ENCODE data around the gene OPTN.
"Not testable (repeated sequence)": the region's sequence is repeated elsewhere in the genome, so short reads cannot be mapped to it uniquely, and the experiment has no call there.

OPTN gene

GRCh38 chr10:13099666-13100348, at the start of gene OPTN:
TSS of gene OPTN (plus strand) at chr10:13100163. CDS start at chr10:13109123, 8,960 bp downstream.
- peak; percentile 84 for DNase-seq (ENCODE audit: low read depth)

GRCh38 chr10:13051126-13051694, 48.8 kb upstream of the OPTN start:
- no peak for DNase-seq (ENCODE audit: low read depth)

GRCh38 chr10:13053208-13053607, 46.8 kb upstream of the OPTN start:
- not testable (repeated sequence) for DNase-seq (ENCODE audit: low read depth)

GRCh38 chr10:13053794-13054462, 46.0 kb upstream of the OPTN start:
- DNase-seq (ENCODE audit: low read depth), result no peak

- DNase-seq (ENCODE audit: low read depth), result no peak
Observed at GRCh38 chr10:13054844-13055243, 45.1 kb upstream of the OPTN start.

- DNase-seq (ENCODE audit: low read depth), result no peak
Observed at GRCh38 chr10:13056456-13057077, 43.4 kb upstream of the OPTN start.

- no peak for DNase-seq (ENCODE audit: low read depth)
Observed at GRCh38 chr10:13062803-13063202, 37.2 kb upstream of the OPTN start.

- no peak for DNase-seq (ENCODE audit: low read depth)
Observed at GRCh38 chr10:13066527-13066926, 33.4 kb upstream of the OPTN start.

- DNase-seq (ENCODE audit: low read depth), result no peak
Observed at GRCh38 chr10:13067431-13067830, 32.5 kb upstream of the OPTN start.

- no peak for DNase-seq (ENCODE audit: low read depth)
Observed at GRCh38 chr10:13068071-13068470, 31.9 kb upstream of the OPTN start.

GRCh38 chr10:13068484-13068883, 31.5 kb upstream of the OPTN start:
- no peak for DNase-seq (ENCODE audit: low read depth)

- DNase-seq (ENCODE audit: low read depth), result no peak
Observed at GRCh38 chr10:13072339-13072738, 27.6 kb upstream of the OPTN start.

GRCh38 chr10:13074563-13075451, 25.2 kb upstream of the OPTN start:
- peak; percentile 61 for DNase-seq (ENCODE audit: low read depth)

GRCh38 chr10:13078912-13079775, 20.8 kb upstream of the OPTN start:
- no peak for DNase-seq (ENCODE audit: low read depth)

GRCh38 chr10:13079776-13080050, 20.2 kb upstream of the OPTN start:
- DNase-seq (ENCODE audit: low read depth), result no peak

- no peak for DNase-seq (ENCODE audit: low read depth)
Observed at GRCh38 chr10:13080643-13081042, 19.3 kb upstream of the OPTN start.

- DNase-seq (ENCODE audit: low read depth), result not testable (repeated sequence)
Observed at GRCh38 chr10:13083700-13084099, 16.3 kb upstream of the OPTN start.

GRCh38 chr10:13086056-13086455, 13.9 kb upstream of the OPTN start:
- DNase-seq (ENCODE audit: low read depth), result no peak

GRCh38 chr10:13087601-13087985, 12.4 kb upstream of the OPTN start:
- no peak for DNase-seq (ENCODE audit: low read depth)

- peak; percentile 86 for DNase-seq (ENCODE audit: low read depth)
Observed at GRCh38 chr10:13087986-13088618, 11.9 kb upstream of the OPTN start.

- no peak for DNase-seq (ENCODE audit: low read depth)
Observed at GRCh38 chr10:13089345-13089744, 10.6 kb upstream of the OPTN start.
